ENCODE results near the gene LBHD2. TPM values are rescaled to one million over a fixed set of nuclear protein-coding genes. Genes with fewer than 3 reads are reported as not detected.

The LBHD2 gene
- total RNA-seq, 5 donors from 2014 or later (not counting 1 experiment from before 2014, with no cell fraction given), result not detected

DNA sequence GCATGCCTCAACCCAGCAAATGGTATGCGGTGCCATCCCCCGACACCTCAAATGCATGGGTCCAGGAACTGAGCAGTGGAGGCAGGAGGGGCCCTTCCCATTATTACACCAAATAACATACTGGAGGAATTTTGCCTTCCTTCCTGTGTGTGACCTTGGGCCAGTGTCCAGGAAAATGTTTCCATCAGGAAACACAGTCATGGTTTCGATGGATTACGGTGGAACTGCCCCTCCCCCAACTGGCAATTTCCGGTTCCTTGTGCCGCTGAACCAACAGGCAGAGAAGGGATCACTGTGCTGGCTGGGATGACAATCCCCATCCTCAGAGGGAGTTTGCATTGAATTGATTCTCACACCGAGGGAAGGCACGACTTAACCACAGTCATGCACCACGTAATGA is 17.6 kb upstream of the LBHD2 start:
- Mint-ChIP-seq H3K27me3 (peaks cover 4 to 17% of the 10 kb centered on the region in 2 donors), H3K36me3 (no peaks in the 10 kb centered on the region), H3K4me3 (no peak overlapping the region), H3K27ac (no peak overlapping the region), H3K4me1 (no peaks in the 10 kb centered on the region), H3K9me3 (no peaks in the 10 kb centered on the region)
- Histone ChIP-seq H3K4me1 (ENCODE audit: control insufficient read depth in 1 of 2, extremely low read depth in 1 of 2, insufficient read depth in 2 of 2, low read length in 2 of 2) (no peaks in the 10 kb centered on the region), H3K4me3 (ENCODE audit: control insufficient read depth in 1 of 2, extremely low read depth in 1 of 2, low read length in 1 of 2) (no peak overlapping the region), H3K36me3 (ENCODE audit: control insufficient read depth in 2 of 2, extremely low read depth in 1 of 2, insufficient read depth in 1 of 2, low read length in 1 of 2) (no peaks in the 10 kb centered on the region), H3K9me3 (no peaks in the 10 kb centered on the region), H3K27ac (ENCODE audit: low read length) (no peak overlapping the region), H3K27me3 (replicated peaks in 1 of 2; ENCODE audit: control insufficient read depth in 2 of 2, extremely low read depth in 1 of 2, insufficient read depth in 2 of 2, low read length in 1 of 2) (peaks cover 4 to 42% of the 10 kb centered on the region in 2 experiments)
- no peak for DNase-seq
- ChIA-PET POLR2A (interaction anchor here in 1 of 2 donors (0.6 kb wide), 1 partner anchor 258 kb away, joined by 6 read pairs; no protein-coding TSS in a partner anchor), CTCF (interaction anchor here in 1 of 2 donors (0.8 kb wide), 1 partner anchor 372 kb away, joined by 3 read pairs; no protein-coding TSS in a partner anchor)
- ATAC-seq (replicated peaks in 1 of 4), result no peak
- WGBS (ENCODE audit: insufficient coverage), result 67% methylated on average over 2 of the region's 9 CpGs

DNA sequence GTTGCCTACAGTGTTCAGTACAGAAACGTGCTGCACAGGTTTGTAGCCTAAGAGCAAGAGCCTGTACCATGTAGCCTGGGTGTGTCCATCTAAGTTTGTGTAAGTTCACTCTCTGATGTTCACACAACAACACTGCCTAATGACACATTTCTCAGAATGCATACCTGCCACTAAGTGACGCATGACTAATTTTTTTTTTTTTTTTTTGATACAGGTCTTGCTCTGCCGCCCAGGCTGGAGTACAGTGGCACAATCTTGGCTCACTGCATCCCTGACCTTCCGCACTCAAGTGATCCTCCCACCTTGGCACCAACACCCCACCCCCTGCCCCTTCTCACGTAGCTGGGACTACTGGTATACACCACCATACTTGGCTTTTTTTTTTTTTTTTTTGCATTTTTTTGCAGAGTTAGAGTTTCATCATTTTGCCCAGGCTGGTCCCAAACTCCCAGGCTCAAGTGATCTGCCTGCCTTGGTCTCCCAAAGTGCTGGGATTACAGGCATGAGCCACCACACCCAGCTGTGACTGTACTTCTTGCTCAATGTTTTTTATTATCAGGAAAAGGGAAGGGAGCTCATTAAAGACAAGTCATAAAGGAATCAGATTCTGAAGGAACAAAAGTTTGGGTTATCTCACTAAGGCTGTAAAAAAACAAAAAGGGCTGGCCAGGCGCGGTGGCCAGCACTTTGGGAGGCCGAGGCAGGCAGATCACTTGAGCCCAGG is 16.6 kb upstream of the LBHD2 start:
- no peak for DNase-seq
- Mint-ChIP-seq H3K4me1 (no peaks in the 10 kb centered on the region), H3K9me3 (no peaks in the 10 kb centered on the region), H3K27me3 (peaks cover 4 to 17% of the 10 kb centered on the region in 2 donors), H3K36me3 (no peaks in the 10 kb centered on the region), H3K27ac (no peak overlapping the region), H3K4me3 (no peak overlapping the region)
- Histone ChIP-seq H3K4me3 (ENCODE audit: control insufficient read depth in 1 of 2, extremely low read depth in 1 of 2, low read length in 1 of 2) (no peak overlapping the region), H3K9me3 (no peaks in the 10 kb centered on the region), H3K36me3 (ENCODE audit: control insufficient read depth in 2 of 2, extremely low read depth in 1 of 2, insufficient read depth in 1 of 2, low read length in 1 of 2) (no peaks in the 10 kb centered on the region), H3K27me3 (replicated peaks in 1 of 2; ENCODE audit: control insufficient read depth in 2 of 2, extremely low read depth in 1 of 2, insufficient read depth in 2 of 2, low read length in 1 of 2) (peaks cover 0 to 44% of the 10 kb centered on the region in 2 experiments), H3K27ac (ENCODE audit: low read length) (no peak overlapping the region), H3K4me1 (ENCODE audit: control insufficient read depth in 1 of 2, extremely low read depth in 1 of 2, insufficient read depth in 2 of 2, low read length in 2 of 2) (no peaks in the 10 kb centered on the region)
- POLR2A ChIA-PET, result no interaction called here
- CTCF ChIA-PET, result no interaction called here
- ATAC-seq (replicated peaks in 1 of 4), result no peak
- 60% methylated on average over 1 of the region's 8 CpGs for WGBS (ENCODE audit: insufficient coverage)

DNA sequence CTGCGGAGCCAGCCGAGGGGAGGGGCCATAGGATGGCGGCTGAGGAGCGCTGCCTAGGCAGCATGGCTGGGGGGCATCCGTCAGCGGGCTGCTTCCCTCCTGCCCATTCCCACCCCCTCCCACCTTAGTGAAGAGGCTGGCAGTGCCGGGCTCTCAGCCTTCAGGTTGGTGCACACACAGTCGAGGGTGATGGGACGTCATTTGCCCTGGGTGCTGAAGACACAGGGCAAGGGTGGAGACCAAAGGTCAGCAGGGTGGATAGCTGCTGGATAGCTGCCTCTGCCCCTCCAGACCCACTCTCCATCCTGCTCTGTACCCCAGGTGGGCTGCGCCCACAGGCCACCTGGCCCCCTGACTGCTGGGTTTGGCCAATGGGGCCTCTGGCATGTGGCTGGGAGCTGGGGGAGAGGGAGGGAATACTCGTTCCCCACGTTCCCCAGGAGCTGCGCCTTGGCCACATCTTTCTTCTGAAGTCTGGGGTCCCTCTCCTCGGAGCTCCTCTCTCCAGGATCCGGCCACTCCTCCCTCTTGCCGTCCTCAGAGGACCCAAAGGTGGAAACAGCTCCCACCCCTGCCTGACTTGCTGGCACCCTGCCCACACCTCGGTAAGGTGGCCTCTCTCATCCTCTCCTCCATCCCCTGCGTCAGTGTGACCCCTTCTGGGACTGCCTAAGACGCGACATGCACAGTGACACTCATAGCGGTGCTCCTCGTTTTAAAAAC is 15.5 kb upstream of the LBHD2 start:
- no peak overlapping the region for H3K4me3 Mint-ChIP-seq

DNA sequence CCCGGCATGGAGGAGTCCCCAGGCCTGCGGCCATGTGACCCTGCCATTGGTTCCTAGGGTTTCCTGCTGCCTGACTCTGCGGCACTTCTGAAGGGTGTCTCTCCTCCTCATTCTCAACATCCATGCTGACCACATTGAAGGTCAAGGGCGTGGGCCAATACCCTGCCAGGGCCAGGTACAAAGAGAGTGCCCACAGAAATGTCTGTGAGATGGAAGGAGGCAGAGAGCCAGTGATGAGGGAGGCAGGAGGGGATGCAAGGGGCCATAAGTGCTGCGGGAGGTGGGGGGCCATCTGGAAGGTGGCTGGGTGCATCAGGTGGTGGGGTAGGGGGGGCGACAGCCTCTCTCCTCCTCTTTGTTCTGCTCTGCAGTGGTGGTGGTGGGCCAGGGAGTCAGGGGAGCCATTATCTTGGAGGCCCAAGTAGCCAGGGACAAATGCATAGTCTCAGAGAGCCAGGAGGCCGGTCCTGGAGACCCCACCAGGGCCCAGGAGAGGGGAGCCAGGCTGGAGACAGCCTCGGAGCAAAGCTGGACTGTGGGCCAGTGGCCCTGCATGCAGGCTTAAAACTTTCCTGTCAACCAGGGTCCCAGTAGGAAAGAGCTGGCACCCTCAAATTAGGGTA is 13.6 kb upstream of the LBHD2 start:
- ATAC-seq (replicated peaks in 1 of 4), result no peak
- POLR2A ChIA-PET, result interaction anchor here in 1 of 2 donors (0.6 kb wide), 1 partner anchor 905 kb away, joined by 4 read pairs; no protein-coding TSS in a partner anchor
- no peak overlapping the region for H3K27ac ChIP-seq (ENCODE audit: low read length)
- Mint-ChIP-seq H3K27ac (no peak overlapping the region), H3K4me1 (peaks cover 0 to 1% (median 0%) of the 10 kb centered on the region in 3 donors), H3K9me3 (no peaks in the 10 kb centered on the region), H3K4me3 (no peak overlapping the region), H3K27me3 (peaks cover 0 to 19% of the 10 kb centered on the region in 2 donors), H3K36me3 (no peaks in the 10 kb centered on the region)
- no peaks in the 10 kb centered on the region for H3K36me3 ChIP-seq (ENCODE audit: control insufficient read depth in 2 of 2, extremely low read depth in 1 of 2, insufficient read depth in 1 of 2, low read length in 1 of 2)
- 67% methylated on average over 2 of the region's 8 CpGs for WGBS (ENCODE audit: insufficient coverage)
- H3K9me3 ChIP-seq, result no peaks in the 10 kb centered on the region
- H3K4me3 ChIP-seq (ENCODE audit: control insufficient read depth in 1 of 2, extremely low read depth in 1 of 2, low read length in 1 of 2), result no peak overlapping the region
- H3K4me1 ChIP-seq (ENCODE audit: control insufficient read depth in 1 of 2, extremely low read depth in 1 of 2, insufficient read depth in 2 of 2, low read length in 2 of 2), result peaks cover 0 to 8% of the 10 kb centered on the region in 2 experiments
- DNase-seq, result no peak
- peaks cover 2 to 65% of the 10 kb centered on the region in 2 experiments for H3K27me3 ChIP-seq (replicated peaks in 1 of 2; ENCODE audit: control insufficient read depth in 2 of 2, extremely low read depth in 1 of 2, insufficient read depth in 2 of 2, low read length in 1 of 2)
- CTCF ChIA-PET, result no interaction called here

More for the DNA sequence above, 15.5 kb upstream of the LBHD2 start:
- H3K4me1 ChIP-seq (ENCODE audit: control insufficient read depth in 1 of 2, extremely low read depth in 1 of 2, insufficient read depth in 2 of 2, low read length in 2 of 2), result no peaks in the 10 kb centered on the region
- no peak for ATAC-seq (replicated peaks in 1 of 4)
- H3K27ac Mint-ChIP-seq, result no peak overlapping the region
- H3K9me3 Mint-ChIP-seq, result no peaks in the 10 kb centered on the region
- ChIA-PET CTCF (no interaction called here), POLR2A (interaction anchor here in 1 of 2 donors (0.7 kb wide), 1 partner anchor 266 kb away, joined by 3 read pairs; the partner anchor contains the start of gene EIF5)
- H3K36me3 Mint-ChIP-seq, result no peaks in the 10 kb centered on the region
- no peak overlapping the region for H3K27ac ChIP-seq (ENCODE audit: low read length)
- peaks cover 0 to 51% of the 10 kb centered on the region in 2 experiments for H3K27me3 ChIP-seq (replicated peaks in 1 of 2; ENCODE audit: control insufficient read depth in 2 of 2, extremely low read depth in 1 of 2, insufficient read depth in 2 of 2, low read length in 1 of 2)
- H3K27me3 Mint-ChIP-seq, result peaks cover 4 to 17% of the 10 kb centered on the region in 2 donors
- WGBS (ENCODE audit: insufficient coverage), result 75% methylated on average over 13 of the region's 22 CpGs
- no peaks in the 10 kb centered on the region for H3K4me1 Mint-ChIP-seq
- no peaks in the 10 kb centered on the region for H3K9me3 ChIP-seq
- DNase-seq, result no peak
- no peaks in the 10 kb centered on the region for H3K36me3 ChIP-seq (ENCODE audit: control insufficient read depth in 2 of 2, extremely low read depth in 1 of 2, insufficient read depth in 1 of 2, low read length in 1 of 2)
- no peak overlapping the region for H3K4me3 ChIP-seq (ENCODE audit: control insufficient read depth in 1 of 2, extremely low read depth in 1 of 2, low read length in 1 of 2)

DNA sequence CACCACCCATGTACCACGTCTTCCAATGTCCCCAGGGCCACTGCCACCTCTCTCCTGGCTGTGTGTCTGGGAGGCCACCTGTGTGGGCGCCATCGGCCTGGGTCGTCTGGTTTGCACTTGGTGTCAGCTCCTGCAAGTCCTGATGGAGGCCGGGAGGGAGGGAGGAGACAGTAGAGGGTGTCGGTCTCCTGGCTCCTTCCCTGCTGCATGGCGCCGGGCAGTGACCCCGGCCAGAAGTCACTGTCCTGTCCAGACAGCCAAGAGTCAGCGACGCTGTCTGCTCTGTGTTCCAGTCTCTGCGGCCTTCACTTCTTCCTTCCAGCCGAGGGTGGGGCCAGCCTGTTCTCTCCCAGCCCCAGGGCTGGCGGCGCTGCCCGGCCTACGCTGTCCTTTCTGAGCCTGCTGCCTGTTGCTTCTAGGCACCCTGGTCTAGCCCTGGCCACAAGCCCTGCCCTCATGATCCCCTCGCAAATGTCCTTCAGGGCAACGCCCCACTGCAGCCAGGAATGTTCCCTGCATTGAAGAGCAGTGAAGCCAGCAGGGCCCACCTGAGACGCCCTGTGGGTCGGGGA is 13.0 kb upstream of the LBHD2 start:
- H3K4me1 Mint-ChIP-seq, result peaks cover 0 to 1% (median 0%) of the 10 kb centered on the region in 3 donors
- POLR2A ChIA-PET, result no interaction called here

More for the DNA sequence above, 13.0 kb upstream of the LBHD2 start:
- no peak for ATAC-seq (replicated peaks in 1 of 4)
- CTCF ChIA-PET, result no interaction called here
- no peaks in the 10 kb centered on the region for H3K9me3 Mint-ChIP-seq
- Histone ChIP-seq H3K27me3 (replicated peaks in 1 of 2; ENCODE audit: control insufficient read depth in 2 of 2, extremely low read depth in 1 of 2, insufficient read depth in 2 of 2, low read length in 1 of 2) (peaks cover 2 to 70% of the 10 kb centered on the region in 2 experiments), H3K4me3 (ENCODE audit: control insufficient read depth in 1 of 2, extremely low read depth in 1 of 2, low read length in 1 of 2) (no peak overlapping the region), H3K36me3 (ENCODE audit: control insufficient read depth in 2 of 2, extremely low read depth in 1 of 2, insufficient read depth in 1 of 2, low read length in 1 of 2) (no peaks in the 10 kb centered on the region), H3K27ac (ENCODE audit: low read length) (no peak overlapping the region), H3K4me1 (ENCODE audit: control insufficient read depth in 1 of 2, extremely low read depth in 1 of 2, insufficient read depth in 2 of 2, low read length in 2 of 2) (peaks cover 0 to 13% of the 10 kb centered on the region in 2 experiments), H3K9me3 (no peaks in the 10 kb centered on the region)
- H3K27ac Mint-ChIP-seq, result no peak overlapping the region
- DNase-seq, result no peak
- 84% methylated on average over 19 of the region's 21 CpGs for WGBS (ENCODE audit: insufficient coverage)
- no peak overlapping the region for H3K4me3 Mint-ChIP-seq
- peaks cover 0 to 17% of the 10 kb centered on the region in 2 donors for H3K27me3 Mint-ChIP-seq
- no peaks in the 10 kb centered on the region for H3K36me3 Mint-ChIP-seq
